Sigmoid colon (tissue), 7 donors: ENCODE results near the gene JMJD1C. TPM values are rescaled to one million over a fixed set of nuclear protein-coding genes. Genes with fewer than 3 reads are reported as not detected.

Experiments
- DNase-seq: peaks from one replicate; pipeline ENCODE4 v3.0.0-alpha.2; 2019
- H3K27ac ChIP-seq, 4 donors: fragments of 200-600 bp; sonication (generic); one replicate each; pipeline ENCODE4 v1.5.1; 2016 to 2019; ENCODE audit warnings: mild to moderate bottlenecking in 1 of 4
- H3K27me3 ChIP-seq, 3 donors: fragments of 200-600 bp; sonication (generic); one replicate each; pipeline ENCODE4 v1.5.1; 2019; ENCODE audit warnings: mild to moderate bottlenecking in 1 of 3
- H3K36me3 ChIP-seq, 4 donors: fragments of 200-600 bp; sonication (generic); one replicate each; pipeline ENCODE4 v1.5.1; 2016 to 2019
- H3K4me1 ChIP-seq, 4 donors: fragments of 200-600 bp; sonication (generic); one replicate each; pipeline ENCODE4 v1.5.1; 2017 to 2019
- H3K4me3 ChIP-seq, 4 donors: fragments of 200-600 bp; sonication (generic); one replicate each; pipeline ENCODE4 v1.5.1; 2017 to 2019; ENCODE audit warnings: mild to moderate bottlenecking in 2 of 4, moderate library complexity in 1 of 4
- H3K9me3 ChIP-seq, 4 donors: fragments of 200-600 bp in 3 of 4; sonication (generic) in 3 of 4; one replicate each; pipeline versions ENCODE4 v1.5.1 to v1.6.1; 2013 to 2019
- CTCF ChIP-seq, 4 experiments: fragments of 450-650 bp in 3 of 4; fragments of 200-600 bp in 1 of 4; IDR thresholded peaks; one replicate each; pipeline ENCODE4 v1.5.1; 2016 to 2019; ENCODE audit warnings: antibody characterized with exemption in 4 of 4, mild to moderate bottlenecking in 3 of 4, moderate library complexity in 2 of 4
- EP300 ChIP-seq, 4 donors: sonication (generic); formaldehyde crosslinking; IDR thresholded peaks; one replicate each; pipeline ENCODE4 v1.6.1; 2017; ENCODE audit warnings: antibody characterized with exemption in 4 of 4
- POLR2A ChIP-seq, 2 donors: fragments of 450-650 bp; IDR thresholded peaks; one replicate each; pipeline ENCODE4 v1.6.1; 2016; ENCODE audit warnings: antibody characterized with exemption in 2 of 2, mild to moderate bottlenecking in 2 of 2, moderate library complexity in 2 of 2
- POLR2AphosphoS5 ChIP-seq, 4 donors: sonication (generic); formaldehyde crosslinking; IDR thresholded peaks; one replicate each; pipeline ENCODE4 v1.6.1; 2017; ENCODE audit warnings: antibody characterized with exemption in 4 of 4
- WGBS, 2 donors: extraction: QIAGEN DNeasy Blood & Tissue Kit; methylation state at CpG; one replicate each; pipeline ENCODE4 v1.1.7; 2013; 5-methylcytosine and 5-hydroxymethylcytosine counted together
- intact Hi-C: fragments of 100-400 bp; cut with DNase I; formaldehyde crosslinking; loops from one replicate; pipeline ENCODE4 v1.15.1; 2023
- polyA plus RNA-seq, 3 donors: library from polyadenylated mRNA; stranded (reverse); fragments of 200-250 nt; gene quantifications; one replicate each; pipeline ENCODE4 v1.2.3, GENCODE V29; 2013
- total RNA-seq, 4 donors: library from RNA; depleted of rRNA; stranded (reverse); fragments of >200 nt; gene quantifications; one replicate each; pipeline ENCODE4 v1.1.0, GENCODE V29; 2016
- donor health status: healthy with polysubstance abuse.
- donor health status: Bipolar disorder and iron deficiency.
- donor health status: healthy.

JMJD1C gene
- total and polyA plus RNA-seq, 7 donors: 13.2 to 134 (median 94.2) TPM

GRCh38 chr10:63200431-63200830, 265.3 kb downstream of the JMJD1C start:
- no peak for TF ChIP-seq POLR2AphosphoS5 (IDR thresholded peaks at IDR 0.05)
- no peak for TF ChIP-seq CTCF (IDR thresholded peaks at IDR 0.05)
- no peak for TF ChIP-seq POLR2A (IDR thresholded peaks at IDR 0.05)
- TF ChIP-seq EP300 (IDR thresholded peaks at IDR 0.05): no peak
- no peak for DNase-seq
- Histone ChIP-seq H3K36me3 (peaks cover 0 to 42% (median 4%) of the 10 kb centered on the region in 4 donors), H3K4me1 (peaks cover 0 to 37% (median 16%) of the 10 kb centered on the region in 4 donors), H3K27me3 (no peaks in the 10 kb centered on the region), H3K9me3 (no peaks in the 10 kb centered on the region), H3K4me3 (no peak overlapping the region), H3K27ac (peak overlapping the region in 1 of 4 donors; percentile 13)
- WGBS, 2 donors: 70 to 76% methylated on average over 6 of the region's 6 CpGs
- intact Hi-C loops: no loop called here

GRCh38 chr10:63199716-63200115, 266.1 kb downstream of the JMJD1C start:
- H3K27ac ChIP-seq: no peak overlapping the region
- H3K4me3 ChIP-seq: no peak overlapping the region
- no peaks in the 10 kb centered on the region for H3K9me3 ChIP-seq
- no peaks in the 10 kb centered on the region for H3K27me3 ChIP-seq
- H3K4me1 ChIP-seq: peaks cover 0 to 29% (median 12%) of the 10 kb centered on the region in 4 donors
- DNase-seq: no peak
- 97 to 98% methylated on average over 2 of the region's 2 CpGs for WGBS, 2 donors
- H3K36me3 ChIP-seq: peaks cover 0 to 48% (median 4%) of the 10 kb centered on the region in 4 donors
- TF ChIP-seq POLR2AphosphoS5 (IDR thresholded peaks at IDR 0.05) (no peak), EP300 (IDR thresholded peaks at IDR 0.05) (no peak), CTCF (IDR thresholded peaks at IDR 0.05) (no peak), POLR2A (IDR thresholded peaks at IDR 0.05) (no peak)
- intact Hi-C loops: no loop called here

GRCh38 chr10:63197344-63198092, 268.3 kb downstream of the JMJD1C start:
- Histone ChIP-seq H3K27ac (no peak overlapping the region), H3K36me3 (peaks cover 4 to 70% (median 7%) of the 10 kb centered on the region in 4 donors), H3K9me3 (no peaks in the 10 kb centered on the region), H3K27me3 (no peaks in the 10 kb centered on the region), H3K4me1 (peaks cover 0 to 24% (median 10%) of the 10 kb centered on the region in 4 donors), H3K4me3 (no peak overlapping the region)
- intact Hi-C loops: no loop called here
- 84 to 89% methylated on average over 2 of the region's 2 CpGs for WGBS, 2 donors
- DNase-seq: no peak
- TF ChIP-seq POLR2A (IDR thresholded peaks at IDR 0.05): no peak
- TF ChIP-seq CTCF (IDR thresholded peaks at IDR 0.05): no peak
- TF ChIP-seq EP300 (IDR thresholded peaks at IDR 0.05): no peak
- TF ChIP-seq POLR2AphosphoS5 (IDR thresholded peaks at IDR 0.05): no peak

GRCh38 chr10:63192826-63193225, 273.0 kb downstream of the JMJD1C start:
- no peak for DNase-seq
- Histone ChIP-seq H3K4me1 (peaks cover 0 to 9% (median 3%) of the 10 kb centered on the region in 4 donors), H3K4me3 (no peak overlapping the region), H3K27me3 (no peaks in the 10 kb centered on the region), H3K27ac (no peak overlapping the region), H3K9me3 (no peaks in the 10 kb centered on the region), H3K36me3 (peaks cover 14 to 96% (median 21%) of the 10 kb centered on the region in 4 donors)
- WGBS, 2 donors: 79 to 94% methylated on average over 1 of the region's 1 CpG
- TF ChIP-seq POLR2AphosphoS5 (IDR thresholded peaks at IDR 0.05) (no peak), POLR2A (IDR thresholded peaks at IDR 0.05) (no peak), EP300 (IDR thresholded peaks at IDR 0.05) (no peak), CTCF (IDR thresholded peaks at IDR 0.05) (no peak)
- intact Hi-C loops: no loop called here
